Keratinocyte (primary cell): ENCODE results near the gene PAX1. TPM values are rescaled to one million over a fixed set of nuclear protein-coding genes. Genes with fewer than 3 reads are reported as not detected.

Source experiments
- DNase-seq: peaks from one replicate; pipeline ENCODE4 v3.0.0-alpha.2; 2011; ENCODE audit warnings: low read depth, missing footprints, low spot score
- FAIRE-seq: peaks from 2 replicates; lab custom pipeline; 2011; peaks lifted over from hg19 to GRCh38; lab: Jason Lieb, UNC
- H2AFZ ChIP-seq: 2 replicates; pipeline ENCODE4 v1.6.0; 2012; ENCODE audit warnings: low read length, control low read depth, inconsistent platforms; ENCODE audit not compliant: control insufficient read depth
- H3K27ac ChIP-seq: 2 replicates; pipeline ENCODE4 v1.5.1; 2011; ENCODE audit warnings: low read length; ENCODE audit not compliant: control insufficient read depth, insufficient read depth
- H3K27me3 ChIP-seq: 3 replicates; pipeline ENCODE4 v1.6.0; 2011; ENCODE audit warnings: low read length; ENCODE audit not compliant: control insufficient read depth, insufficient read depth; ENCODE audit errors: extremely low read depth
- H3K36me3 ChIP-seq, 2 experiments: 2 replicates in 1 of 2; 3 replicates in 1 of 2; pipeline ENCODE4 v1.5.1; 2011; ENCODE audit warnings: low read length in 2 of 2, mild to moderate bottlenecking in 1 of 2; ENCODE audit not compliant: control insufficient read depth in 2 of 2, insufficient read depth in 2 of 2; ENCODE audit errors: extremely low read depth in 1 of 2
- H3K4me1 ChIP-seq: 3 replicates; pipeline ENCODE4 v1.5.1; 2011; ENCODE audit warnings: low read length; ENCODE audit not compliant: control insufficient read depth, insufficient read depth; ENCODE audit errors: extremely low read depth
- H3K4me2 ChIP-seq: 3 replicates; pipeline ENCODE4 v1.6.0; 2011; ENCODE audit warnings: low read depth, low read length; ENCODE audit not compliant: control insufficient read depth, insufficient read depth; ENCODE audit errors: extremely low read depth
- H3K4me3 ChIP-seq, 3 experiments: fragments of 200-600 bp in 1 of 3; sonication (generic) in 1 of 3; 2 replicates in 2 of 3; 3 replicates in 1 of 3; pipeline ENCODE4 v1.5.1; 2011 to 2016; ENCODE audit warnings: low read length in 3 of 3, mild to moderate bottlenecking in 3 of 3, control low read depth in 2 of 3, inconsistent platforms in 1 of 3, low read depth in 1 of 3, mixed read lengths in 1 of 3, mixed run types in 1 of 3, moderate library complexity in 1 of 3; ENCODE audit not compliant: control insufficient read depth in 2 of 3, insufficient read depth in 2 of 3; ENCODE audit errors: extremely low read depth in 1 of 3
- H3K79me2 ChIP-seq: 2 replicates; pipeline ENCODE4 v1.6.0; 2012; ENCODE audit warnings: low read length; ENCODE audit not compliant: control insufficient read depth, insufficient read depth
- H3K9ac ChIP-seq: 3 replicates; pipeline ENCODE4 v1.6.0; 2011; ENCODE audit warnings: low read length; ENCODE audit not compliant: control insufficient read depth, insufficient read depth; ENCODE audit errors: extremely low read depth
- H3K9me1 ChIP-seq: 3 replicates; pipeline ENCODE4 v1.6.0; 2011; ENCODE audit warnings: low read length; ENCODE audit not compliant: control insufficient read depth, insufficient read depth; ENCODE audit errors: extremely low read depth
- H3K9me3 ChIP-seq: 2 replicates; pipeline ENCODE4 v1.5.1; 2012; ENCODE audit warnings: low read depth, low read length; ENCODE audit not compliant: control insufficient read depth
- H4K20me1 ChIP-seq: 3 replicates; pipeline ENCODE4 v1.6.0; 2011; ENCODE audit warnings: low read length; ENCODE audit not compliant: control insufficient read depth, insufficient read depth; ENCODE audit errors: extremely low read depth
- CTCF ChIP-seq, 3 experiments: IDR thresholded peaks in 1 of 3; conservative IDR thresholded peaks in 1 of 3; optimal IDR thresholded peaks in 1 of 3; 2 replicates in 2 of 3; 3 replicates in 1 of 3; pipeline versions ENCODE3 to v1.5.1; 2011; ENCODE audit warnings: low read length in 3 of 3, mild to moderate bottlenecking in 3 of 3, moderate library complexity in 2 of 3, control low read depth in 1 of 3, inconsistent platforms in 1 of 3; ENCODE audit not compliant: insufficient read depth in 2 of 3; ENCODE audit errors: extremely low read depth in 1 of 3
- EZH2 ChIP-seq: IDR thresholded peaks from one replicate; pipeline ENCODE4 v1.6.1; 2012; ENCODE audit warnings: inconsistent platforms, mild to moderate bottlenecking, low read length, moderate library complexity
- dilution Hi-C: fragments of 300-500 bp; cut with MboI; formaldehyde crosslinking; loops from one replicate; pipeline ENCODE4 v1.7.0; 2020; ENCODE audit warnings: low sequenced_read_pairs; ENCODE audit not compliant: extremely low pct_ligation_motif_present
- polyA plus RNA-seq, 5 experiments: library from polyadenylated mRNA; depleted of rRNA in 3 of 5; stranded (reverse) in 3 of 5; stranded (forward) in 1 of 5; unstranded in 1 of 5; fragments of >200 nt; gene quantifications; 1 replicate in 1 of 5; 2 replicates in 3 of 5; 3 replicates in 1 of 5; pipeline versions ENCODE4 v1.2.1 to v1.2.3, GENCODE V29; 2011 to 2012; ENCODE audit warnings: missing spikeins in 2 of 5, low read depth in 1 of 5, low replicate concordance in 1 of 5

PAX1 gene
- polyA plus RNA-seq, 1 donor (not counting 4 experiments of a cell fraction or from before 2014, with no cell fraction given) = not detected

GRCh38 chr20:21677781-21678180 lies 27.7 kb upstream of the PAX1 start:
- Histone ChIP-seq H3K4me2 (no peak overlapping the region), H3K9me1 (no peaks in the 10 kb centered on the region), H3K79me2 (no peaks in the 10 kb centered on the region), H3K27me3 (no peaks in the 10 kb centered on the region), H3K9ac (no peak overlapping the region), H3K36me3 (no peaks in the 10 kb centered on the region), H2AFZ (no peak overlapping the region), H3K4me1 (no peaks in the 10 kb centered on the region), H3K27ac (no peak overlapping the region), H4K20me1 (no peaks in the 10 kb centered on the region), H3K9me3 (no peaks in the 10 kb centered on the region), H3K4me3 (no peak overlapping the region)
- TF ChIP-seq EZH2 = no peak
- TF ChIP-seq CTCF (optimal IDR thresholded peaks at IDR 0.05 in 1 of 3, IDR thresholded peaks at IDR 0.05 in 1 of 3, conservative IDR thresholded peaks at IDR 0.05 in 1 of 3; ENCODE audit: extremely low read depth in 1 of 3, insufficient read depth in 2 of 3, low read length in 3 of 3) = no peak
- DNase-seq = no peak
- FAIRE-seq = no peak
- dilution Hi-C loops = no loop called here

GRCh38 chr20:21681234-21681921 lies 24.1 kb upstream of the PAX1 start:
- H3K9me3 ChIP-seq = no peaks in the 10 kb centered on the region
- no peaks in the 10 kb centered on the region for H3K27me3 ChIP-seq
- dilution Hi-C loops = no loop called here
- FAIRE-seq (no peak), DNase-seq (no peak)
- no peak overlapping the region for H3K4me3 ChIP-seq
- H2AFZ ChIP-seq = no peak overlapping the region
- H3K4me2 ChIP-seq = no peak overlapping the region
- H3K9me1 ChIP-seq = no peaks in the 10 kb centered on the region
- no peak overlapping the region for H3K27ac ChIP-seq
- no peaks in the 10 kb centered on the region for H4K20me1 ChIP-seq
- H3K4me1 ChIP-seq = no peaks in the 10 kb centered on the region
- H3K79me2 ChIP-seq = no peaks in the 10 kb centered on the region
- H3K36me3 ChIP-seq = no peaks in the 10 kb centered on the region
- H3K9ac ChIP-seq = no peak overlapping the region
- TF ChIP-seq CTCF (optimal IDR thresholded peaks at IDR 0.05 in 1 of 3, IDR thresholded peaks at IDR 0.05 in 1 of 3, conservative IDR thresholded peaks at IDR 0.05 in 1 of 3; ENCODE audit: extremely low read depth in 1 of 3, insufficient read depth in 2 of 3, low read length in 3 of 3) (no peak), EZH2 (no peak)
